Activated T-cell treated with anti-CD3 and anti-CD28 coated beads, Interleukin-2, amount 50 U/mL, for 4 hours (primary cell): ENCODE measurements around the gene CLEC12A. TPM values are rescaled to one million over a fixed set of nuclear protein-coding genes. Genes with fewer than 3 reads are reported as not detected.
"Not testable (repeated sequence)": the region's sequence is repeated elsewhere in the genome, so short reads cannot be mapped to it uniquely, and the experiment has no call there.

Experiments used
- ATAC-seq, 2 donors: fragments of 200-7000 bp; cut with Tn5 transposase; one replicate each; pipeline ENCODE4 v1.10.0; 2021
- DNase-seq: peaks from one replicate; pipeline ENCODE4 v3.0.0-alpha.2; 2020
- H3K27me3 Mint-ChIP-seq: one replicate; pipeline ENCODE4 v1.8.0; 2021; ENCODE audit warnings: low read depth, mixed read lengths
- H3K36me3 Mint-ChIP-seq: one replicate; pipeline ENCODE4 v1.8.0; 2022; ENCODE audit warnings: mixed read lengths; ENCODE audit not compliant: insufficient read depth
- H3K4me1 Mint-ChIP-seq: one replicate; pipeline ENCODE4 v1.8.0; 2021; ENCODE audit warnings: low read depth, mixed read lengths
- H3K4me3 Mint-ChIP-seq: one replicate; pipeline ENCODE4 v1.8.0; 2021; ENCODE audit warnings: mild to moderate bottlenecking, moderate library complexity, mixed read lengths
- H3K9me3 Mint-ChIP-seq: one replicate; pipeline ENCODE4 v1.8.0; 2021; ENCODE audit warnings: mixed read lengths
- total RNA-seq, 3 donors: library from RNA; stranded (reverse); gene quantifications; one replicate each; pipeline ENCODE4 v1.2.1, GENCODE V29; 2021

CLEC12A gene
- total RNA-seq, 3 donors from 2014 or later: not detected

DNA sequence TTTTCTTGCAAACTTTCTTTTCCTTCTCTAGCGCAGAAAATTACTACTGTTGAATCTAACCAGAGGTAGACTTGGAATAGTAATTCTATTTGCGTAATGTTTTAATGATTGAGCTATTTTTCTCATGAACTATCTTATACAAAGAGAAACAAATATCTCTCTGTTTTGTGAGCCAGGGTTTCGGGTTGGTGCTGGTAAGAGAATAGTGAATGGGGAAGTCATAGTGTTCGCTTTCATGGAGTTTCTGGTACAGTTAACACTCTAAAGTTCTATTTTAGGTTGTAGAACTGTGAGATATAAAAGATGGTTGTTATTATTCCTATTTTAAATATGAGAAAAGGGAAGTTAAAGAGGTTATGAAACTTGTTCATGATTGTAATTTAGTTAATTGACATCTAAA is 21.1 kb downstream of the CLEC12A start:
- Mint-ChIP-seq H3K4me1 (no peaks in the 10 kb centered on the region), H3K4me3 (no peak overlapping the region), H3K9me3 (no peaks in the 10 kb centered on the region), H3K27me3 (peaks cover 16% of the 10 kb centered on the region), H3K36me3 (no peaks in the 10 kb centered on the region)
- DNase-seq: no peak
- no peak for ATAC-seq

DNA sequence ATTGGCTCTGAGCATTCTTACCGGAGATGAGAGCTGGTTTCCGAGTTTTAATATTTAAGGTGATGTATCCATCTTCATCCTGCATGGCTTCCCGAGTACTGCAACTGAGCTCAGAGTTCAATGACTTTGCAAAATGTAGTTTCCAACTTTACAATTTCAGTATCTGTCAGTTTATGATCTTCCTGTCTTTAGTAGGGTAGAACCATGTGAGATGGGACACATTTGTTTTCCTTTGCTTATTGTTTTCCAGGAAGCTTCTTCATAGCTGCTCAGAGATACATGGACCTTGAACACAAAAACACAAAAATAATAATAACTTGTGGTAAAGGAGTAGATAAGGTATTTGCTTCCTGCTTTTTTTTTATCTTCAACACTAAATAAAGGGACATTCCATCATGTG is 27.8 kb downstream of the CLEC12A start, which contains the start of gene CLEC1B:
Gene CLEC1B, minus strand, starts transcription at position 106 of the 400 bp plus-strand sequence. Its CDS starts 21 bp downstream, at position 85.
- Mint-ChIP-seq H3K27me3 (peaks cover under 1% of the 10 kb centered on the region), H3K4me3 (no peak within 1 kb of the TSS), H3K4me1 (no peaks in the 10 kb centered on the region), H3K36me3 (no peaks in the 10 kb centered on the region), H3K9me3 (no peaks in the 10 kb centered on the region)
- no peak for ATAC-seq
- DNase-seq: no peak

DNA sequence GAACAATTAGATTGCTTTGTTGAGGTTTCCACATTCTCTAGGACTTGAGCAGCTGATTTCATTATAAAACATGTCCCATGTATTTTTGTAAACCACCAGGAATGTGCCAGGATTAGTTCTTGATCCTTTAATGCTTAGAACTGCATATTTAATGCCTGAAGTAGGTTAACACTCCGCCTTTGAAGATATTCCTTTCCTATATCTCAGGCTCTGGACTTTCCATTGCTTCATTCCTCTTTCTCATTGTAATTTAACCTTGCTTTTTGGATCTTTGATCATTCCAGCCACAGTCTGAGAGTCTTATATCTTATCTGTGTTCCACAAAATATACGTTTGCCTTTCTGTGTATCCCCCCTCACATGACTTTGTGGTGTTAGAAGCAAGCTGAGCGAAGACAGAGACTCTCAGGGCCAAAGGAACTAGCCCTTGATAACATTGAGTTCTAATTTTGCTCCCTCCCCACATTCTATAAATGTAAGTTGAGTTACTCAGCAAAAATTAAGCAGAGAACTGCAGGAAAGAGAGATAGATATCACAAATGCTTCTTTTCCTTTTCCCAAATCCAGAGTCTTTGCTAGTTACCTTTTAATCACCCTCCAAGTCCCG is 30.1 kb downstream of the CLEC12A start:
- Mint-ChIP-seq H3K4me3 (no peak overlapping the region), H3K36me3 (no peaks in the 10 kb centered on the region), H3K9me3 (no peaks in the 10 kb centered on the region), H3K4me1 (no peaks in the 10 kb centered on the region), H3K27me3 (peaks cover 4% of the 10 kb centered on the region)
- DNase-seq (no peak), ATAC-seq (no peak)

DNA sequence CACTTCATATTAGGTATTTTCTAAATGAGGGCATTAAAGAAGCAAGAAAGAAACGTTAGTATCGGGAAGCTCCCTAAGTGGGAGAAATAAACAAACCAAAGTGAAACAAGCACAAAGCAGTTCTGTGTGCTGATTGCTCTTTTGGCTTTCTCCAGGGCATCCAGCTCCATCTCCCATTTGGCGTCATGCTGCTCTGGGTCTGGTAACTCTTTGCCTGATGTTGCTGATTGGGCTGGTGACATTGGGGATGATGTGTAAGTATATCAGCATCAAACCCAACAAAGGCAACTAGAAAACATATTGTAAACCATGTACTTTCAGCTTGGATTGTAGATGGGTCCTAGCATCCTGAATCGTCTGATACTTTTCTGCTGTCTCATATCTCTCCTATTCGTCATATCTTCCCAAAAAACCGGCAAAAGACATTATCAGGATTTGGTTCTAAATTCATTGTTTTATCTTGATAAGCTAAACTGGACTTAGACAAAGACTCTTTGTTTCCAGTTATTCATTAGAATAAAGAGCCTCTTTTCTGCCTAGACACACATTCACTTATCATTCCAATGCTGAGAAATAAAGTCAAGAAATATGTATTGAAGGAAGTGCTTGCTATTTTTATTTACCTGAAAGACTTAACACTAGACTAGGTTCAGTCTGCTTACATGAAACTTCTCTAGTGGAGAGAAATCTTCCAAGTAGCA is 41.6 kb downstream of the CLEC12A start:
- H3K4me1 Mint-ChIP-seq: no peaks in the 10 kb centered on the region
- DNase-seq: no peak
- no peak for ATAC-seq
- H3K4me3 Mint-ChIP-seq: no peak overlapping the region
- H3K9me3 Mint-ChIP-seq: no peaks in the 10 kb centered on the region
- peaks cover 32% of the 10 kb centered on the region for H3K27me3 Mint-ChIP-seq
- H3K36me3 Mint-ChIP-seq: no peaks in the 10 kb centered on the region

DNA sequence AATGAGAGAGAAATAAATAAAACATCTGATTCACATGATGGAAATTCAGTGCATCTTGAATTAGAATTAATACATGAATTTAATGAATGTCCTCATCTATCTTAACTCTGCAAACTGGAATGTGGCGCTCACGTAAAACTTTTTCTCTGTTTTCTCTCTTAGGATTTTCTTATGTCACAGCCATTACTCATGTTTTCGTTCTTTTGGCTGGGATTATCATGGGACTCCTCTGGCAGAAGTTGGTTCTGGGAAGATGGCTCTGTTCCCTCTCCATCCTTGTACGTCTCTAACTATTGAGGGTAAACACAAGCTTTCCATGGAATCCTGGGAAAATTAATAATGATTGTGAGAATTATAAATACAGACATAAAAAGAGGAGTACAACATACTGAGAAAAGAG is 44.2 kb downstream of the CLEC12A start:
- no peak for ATAC-seq
- H3K9me3 Mint-ChIP-seq: no peaks in the 10 kb centered on the region

DNA sequence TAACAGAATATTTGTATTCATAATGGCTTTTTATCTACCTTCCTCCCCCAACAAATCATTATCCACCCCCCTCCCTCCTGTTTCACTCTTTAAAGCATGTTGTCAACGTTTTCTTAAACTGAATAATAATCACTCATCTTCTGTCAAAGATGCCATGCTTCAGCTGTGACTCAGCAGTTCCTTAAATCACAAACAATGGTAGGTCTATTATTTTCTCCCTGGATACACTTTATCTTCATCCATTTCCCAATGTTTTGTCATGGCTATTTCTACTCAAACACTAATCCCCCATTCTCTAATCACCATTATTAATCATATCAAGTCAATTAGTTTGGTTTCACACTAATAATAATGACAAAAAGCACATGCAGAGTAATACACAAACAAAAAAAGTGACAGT is 45.7 kb downstream of the CLEC12A start:
- no peaks in the 10 kb centered on the region for H3K4me1 Mint-ChIP-seq

More for the DNA sequence above, 44.2 kb downstream of the CLEC12A start:
- Mint-ChIP-seq H3K4me1 (no peaks in the 10 kb centered on the region), H3K27me3 (peaks cover 27% of the 10 kb centered on the region), H3K36me3 (no peaks in the 10 kb centered on the region), H3K4me3 (no peak overlapping the region)
- no peak for DNase-seq

DNA sequence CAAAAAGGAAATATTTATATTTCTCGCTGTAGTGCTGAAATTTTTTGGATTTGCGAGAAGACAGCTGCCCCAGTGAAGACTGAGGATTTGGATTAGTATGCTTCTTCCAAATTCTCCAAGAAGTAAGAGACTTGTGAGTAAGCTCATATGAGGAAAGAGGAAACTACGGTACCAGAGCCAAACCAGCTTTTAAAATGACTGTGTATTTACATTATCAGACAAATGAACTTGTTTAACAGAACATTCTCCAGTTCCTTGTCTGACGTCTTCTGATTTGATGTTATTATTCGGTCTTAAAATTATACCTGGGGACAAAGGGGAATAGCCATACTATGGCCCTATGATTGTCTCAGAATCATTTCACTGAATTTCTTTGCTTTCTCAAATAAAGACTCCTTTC is 47.2 kb downstream of the CLEC12A start:
- H3K4me1 Mint-ChIP-seq: no peaks in the 10 kb centered on the region
- DNase-seq (no peak), ATAC-seq (no peak)
- no peak overlapping the region for H3K4me3 Mint-ChIP-seq
- H3K27me3 Mint-ChIP-seq: peaks cover 16% of the 10 kb centered on the region
- no peaks in the 10 kb centered on the region for H3K9me3 Mint-ChIP-seq
- no peaks in the 10 kb centered on the region for H3K36me3 Mint-ChIP-seq

More for the DNA sequence above, 45.7 kb downstream of the CLEC12A start:
- H3K9me3 Mint-ChIP-seq: no peaks in the 10 kb centered on the region
- no peak overlapping the region for H3K4me3 Mint-ChIP-seq
- H3K27me3 Mint-ChIP-seq: peaks cover 21% of the 10 kb centered on the region
- H3K36me3 Mint-ChIP-seq: no peaks in the 10 kb centered on the region
- DNase-seq (no peak), ATAC-seq (no peak)

DNA sequence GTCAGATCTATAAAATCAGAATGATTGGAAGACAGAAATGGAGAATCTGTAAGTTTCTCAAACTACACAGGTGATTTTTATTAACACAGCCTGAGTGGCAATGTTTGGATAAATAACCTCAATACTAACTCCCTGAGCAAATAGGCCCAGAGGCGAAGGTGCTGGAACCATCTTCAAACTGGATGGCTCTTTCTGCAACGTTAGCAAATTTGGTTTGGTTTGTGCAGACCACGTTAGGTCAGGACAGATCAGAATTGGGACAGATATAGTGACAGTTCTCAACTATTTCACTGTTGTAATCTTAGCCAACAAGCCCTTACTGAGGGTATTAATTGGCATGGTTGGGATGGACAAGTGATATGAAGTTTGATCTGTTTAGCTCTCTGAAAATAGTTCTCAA is 50.1 kb downstream of the CLEC12A start:
- H3K9me3 Mint-ChIP-seq: no peaks in the 10 kb centered on the region
- H3K4me1 Mint-ChIP-seq: no peaks in the 10 kb centered on the region
- DNase-seq (no peak), ATAC-seq (no peak)
- H3K36me3 Mint-ChIP-seq: no peaks in the 10 kb centered on the region
- peaks cover 5% of the 10 kb centered on the region for H3K27me3 Mint-ChIP-seq
- H3K4me3 Mint-ChIP-seq: no peak overlapping the region

DNA sequence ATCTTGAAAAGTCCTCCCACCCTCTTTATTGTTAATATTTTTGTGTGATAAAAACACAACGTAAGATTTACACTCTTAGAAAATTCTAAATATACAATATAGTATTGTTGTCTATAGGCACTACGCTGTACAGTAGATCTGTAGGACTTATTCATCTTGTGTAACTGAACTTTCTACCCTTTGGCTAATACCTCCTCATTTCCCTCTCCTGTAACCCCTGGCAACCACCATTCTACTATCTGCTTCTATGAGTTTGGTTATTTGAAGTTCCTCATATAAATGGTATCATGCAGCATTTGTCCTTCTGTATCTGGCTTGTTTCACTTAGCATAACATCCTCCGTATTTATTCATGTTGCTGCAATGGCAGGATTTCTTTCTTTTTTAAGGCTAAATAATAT is 54.0 kb downstream of the CLEC12A start:
- DNase-seq: no peak
- Mint-ChIP-seq H3K4me1 (no peaks in the 10 kb centered on the region), H3K27me3 (peaks cover 3% of the 10 kb centered on the region), H3K4me3 (no peak overlapping the region), H3K9me3 (no peaks in the 10 kb centered on the region), H3K36me3 (no peaks in the 10 kb centered on the region)
- ATAC-seq: no peak

DNA sequence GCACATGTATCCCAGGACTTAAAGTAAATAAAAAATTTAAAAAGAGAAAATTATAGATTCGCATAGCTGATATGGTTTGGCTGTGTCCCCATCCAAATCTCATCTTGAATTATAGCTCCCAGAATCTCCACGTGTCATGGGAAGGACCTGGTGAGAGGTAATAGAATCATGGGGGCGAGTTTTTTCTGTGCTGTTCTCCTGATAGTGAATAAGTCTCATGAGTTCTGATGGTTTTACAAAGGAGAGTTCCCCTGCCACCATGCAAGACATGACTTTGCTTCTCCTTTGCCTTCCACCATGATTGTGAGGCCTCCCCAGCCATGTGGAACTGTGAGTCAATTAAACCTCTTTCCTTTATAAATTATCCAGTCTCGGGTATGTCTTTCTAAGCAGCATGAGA is 55.5 kb downstream of the CLEC12A start:
- not testable (repeated sequence) for H3K9me3 Mint-ChIP-seq, H3K4me3 Mint-ChIP-seq, H3K36me3 Mint-ChIP-seq, H3K4me1 Mint-ChIP-seq, ATAC-seq, DNase-seq, H3K27me3 Mint-ChIP-seq

DNA sequence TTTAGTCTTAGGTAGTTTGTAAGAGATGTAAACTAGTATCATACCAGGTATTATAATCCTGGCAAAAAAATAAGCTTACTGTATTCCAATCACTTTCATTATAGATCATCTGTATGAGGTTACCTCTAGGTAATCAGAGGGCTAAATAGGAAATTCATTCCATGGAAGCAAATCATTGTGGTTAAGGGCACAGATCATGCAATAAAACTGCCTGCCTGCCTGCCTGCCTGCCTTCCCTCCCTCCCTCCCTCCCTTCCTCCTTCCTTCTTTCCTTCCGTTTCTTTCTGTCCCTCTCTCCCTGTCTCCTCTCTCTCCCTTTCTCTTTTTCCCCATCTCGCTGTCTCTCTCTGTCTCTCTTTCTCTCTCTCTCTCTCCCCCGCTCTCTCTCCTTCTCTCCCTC is 56.1 kb downstream of the CLEC12A start:
- Mint-ChIP-seq H3K4me3 (no peak overlapping the region), H3K9me3 (no peaks in the 10 kb centered on the region), H3K4me1 (no peaks in the 10 kb centered on the region), H3K36me3 (no peaks in the 10 kb centered on the region), H3K27me3 (no peaks in the 10 kb centered on the region)
- ATAC-seq: no peak
- no peak for DNase-seq

DNA sequence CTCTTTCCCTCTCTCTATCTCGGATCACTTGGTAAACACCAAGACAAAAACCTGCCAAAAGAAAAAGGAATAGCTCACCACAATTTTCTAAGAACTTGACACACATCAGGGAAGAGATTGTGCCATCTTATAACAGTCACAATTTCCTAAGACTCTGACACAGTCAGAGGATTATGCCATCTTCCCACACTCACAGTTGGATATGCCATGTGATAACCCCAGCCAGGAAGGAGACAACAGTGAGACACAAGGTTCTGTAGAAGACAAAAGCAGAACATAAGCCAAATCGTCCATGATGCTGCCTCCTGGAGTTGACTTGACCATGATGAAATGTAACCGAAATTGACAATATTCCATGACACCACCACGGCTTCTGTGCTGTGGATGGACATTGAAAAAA is 56.5 kb downstream of the CLEC12A start:
- Mint-ChIP-seq H3K9me3 (no peaks in the 10 kb centered on the region), H3K4me3 (no peak overlapping the region), H3K36me3 (no peaks in the 10 kb centered on the region), H3K27me3 (no peaks in the 10 kb centered on the region), H3K4me1 (no peaks in the 10 kb centered on the region)
- DNase-seq (no peak), ATAC-seq (no peak)

DNA sequence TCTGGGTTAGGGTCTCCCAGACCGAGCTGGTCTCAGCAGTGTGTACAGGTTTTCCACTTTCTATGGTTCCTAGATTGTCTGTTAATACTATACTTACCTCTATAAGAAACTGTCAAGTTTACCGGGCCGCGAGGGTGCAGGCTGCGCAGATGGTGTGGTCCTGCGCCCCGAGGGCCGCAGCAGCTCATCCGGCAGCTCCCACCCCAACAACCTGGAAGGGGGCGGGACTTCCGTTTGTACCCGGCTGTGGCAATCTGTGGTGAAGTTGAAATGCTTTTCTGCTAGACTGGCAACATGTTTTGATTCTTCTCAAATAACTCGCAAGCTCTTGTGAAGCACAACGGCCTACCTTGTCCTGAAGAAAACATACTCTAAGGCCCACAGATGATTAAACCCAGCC is 59.2 kb downstream of the CLEC12A start, which contains the start of gene CLEC9A:
Gene CLEC9A, plus strand, starts transcription at position 237 of the 400 bp plus-strand sequence. CDS start 22,006 bp downstream, outside the sequence.
- DNase-seq: no peak
- Mint-ChIP-seq H3K9me3 (no peaks in the 10 kb centered on the region), H3K4me3 (no peak within 1 kb of the TSS), H3K36me3 (no peaks in the 10 kb centered on the region), H3K27me3 (no peaks in the 10 kb centered on the region), H3K4me1 (no peaks in the 10 kb centered on the region)
- ATAC-seq: no peak

DNA sequence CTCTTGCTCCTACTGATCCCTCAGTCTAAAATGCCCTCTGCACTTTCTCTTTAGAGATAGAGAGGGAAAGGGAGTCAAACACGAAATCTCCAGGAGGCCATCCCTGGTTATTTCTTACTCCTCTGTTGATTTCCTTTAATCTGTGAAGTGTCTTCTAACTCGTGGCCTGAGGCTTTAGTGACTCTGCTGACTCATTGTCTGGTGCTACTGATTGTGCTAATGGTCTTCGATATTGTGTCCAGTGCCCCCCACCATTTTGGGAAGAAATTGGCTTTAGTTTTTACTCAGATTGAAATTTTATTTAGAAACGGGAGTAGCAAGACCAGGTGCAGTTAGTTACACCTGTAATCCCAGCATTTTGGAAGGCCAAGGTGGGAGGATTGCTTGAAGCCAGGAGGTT is 60.1 kb downstream of the CLEC12A start:
- DNase-seq (no peak), ATAC-seq (no peak)
- Mint-ChIP-seq H3K9me3 (no peaks in the 10 kb centered on the region), H3K36me3 (no peaks in the 10 kb centered on the region), H3K27me3 (no peaks in the 10 kb centered on the region), H3K4me3 (no peak overlapping the region), H3K4me1 (no peaks in the 10 kb centered on the region)

DNA sequence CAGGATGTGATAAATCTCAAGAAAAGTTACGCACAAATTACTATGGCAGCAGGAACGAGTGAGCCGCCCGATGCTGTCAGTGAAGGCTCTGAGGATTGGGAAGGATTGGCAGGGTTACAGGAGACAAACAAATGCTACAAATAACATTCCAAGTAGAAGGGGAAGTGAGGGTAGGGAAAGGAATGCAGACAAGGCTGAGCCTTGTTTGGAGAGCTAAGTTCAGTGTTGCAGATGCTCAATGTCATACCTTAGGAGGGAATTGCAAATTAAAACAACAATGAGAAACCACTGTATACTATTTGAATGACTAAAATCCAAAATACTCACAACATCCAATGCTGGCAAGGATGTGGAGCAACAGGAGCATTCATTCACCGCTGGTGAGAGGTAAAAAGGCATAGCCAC is 60.6 kb downstream of the CLEC12A start:
- H3K36me3 Mint-ChIP-seq: no peaks in the 10 kb centered on the region
- H3K4me1 Mint-ChIP-seq: no peaks in the 10 kb centered on the region
- H3K9me3 Mint-ChIP-seq: no peaks in the 10 kb centered on the region
- no peak for ATAC-seq
- H3K4me3 Mint-ChIP-seq: no peak overlapping the region
- no peaks in the 10 kb centered on the region for H3K27me3 Mint-ChIP-seq
- no peak for DNase-seq
